Natural killer cell (primary cell): Measurements from ENCODE around the gene PTEN. TPM values are rescaled to one million over a fixed set of nuclear protein-coding genes. Genes with fewer than 3 reads are reported as not detected.
A peak's percentile ranks its signal among the peaks of the same experiment; 100 is the strongest.

Source experiments
- ATAC-seq, 3 donors: fragments of 150-1000 bp in 2 of 3; fragments of 200-7000 bp in 1 of 3; cut with Tn5 transposase; 1 replicate in 1 of 3; 2 replicates in 2 of 3; pipeline ENCODE4 v1.10.0; 2021; ENCODE audit warnings: mild to moderate bottlenecking in 2 of 3, moderate library complexity in 2 of 3
- DNase-seq, 2 donors: peaks; one replicate each; pipeline versions ENCODE4 v3.0.0 to v3.0.0-alpha.2; 2013 to 2021; ENCODE audit warnings: mixed read lengths in 1 of 2
- H3K27ac ChIP-seq: one replicate; pipeline ENCODE4 v1.5.1; 2013; ENCODE audit warnings: mild to moderate bottlenecking, low read length
- H3K27me3 ChIP-seq: one replicate; pipeline ENCODE4 v1.6.1; 2013; ENCODE audit warnings: low read length; ENCODE audit not compliant: control insufficient read depth, insufficient read depth
- H3K36me3 ChIP-seq: one replicate; pipeline ENCODE4 v1.6.1; 2013; ENCODE audit warnings: low read length; ENCODE audit not compliant: control insufficient read depth, insufficient read depth
- H3K4me1 ChIP-seq: one replicate; pipeline ENCODE4 v1.6.1; 2013; ENCODE audit warnings: low read length; ENCODE audit not compliant: control insufficient read depth, insufficient read depth
- H3K4me3 ChIP-seq: one replicate; pipeline ENCODE4 v1.5.1; 2013; ENCODE audit warnings: low read length
- H3K9me3 ChIP-seq: one replicate; pipeline ENCODE4 v1.6.1; 2013; ENCODE audit warnings: low read length; ENCODE audit not compliant: control insufficient read depth, insufficient read depth
- H3K27ac Mint-ChIP-seq, 2 donors: one replicate each; pipeline ENCODE4 v1.8.0; 2022; ENCODE audit warnings: mild to moderate bottlenecking in 2 of 2, mixed read lengths in 2 of 2, moderate library complexity in 1 of 2
- H3K27me3 Mint-ChIP-seq, 2 donors: one replicate each; pipeline ENCODE4 v1.8.0; 2022; ENCODE audit warnings: low read depth in 2 of 2, mixed read lengths in 2 of 2
- H3K36me3 Mint-ChIP-seq: one replicate; pipeline ENCODE4 v1.8.0; 2022; ENCODE audit warnings: mixed read lengths
- H3K4me1 Mint-ChIP-seq, 2 donors: one replicate each; pipeline ENCODE4 v1.8.0; 2022; ENCODE audit warnings: mixed read lengths in 2 of 2
- H3K4me3 Mint-ChIP-seq: one replicate; pipeline ENCODE4 v1.8.0; 2022; ENCODE audit warnings: mild to moderate bottlenecking, moderate library complexity, mixed read lengths
- H3K9me3 Mint-ChIP-seq, 2 donors: one replicate each; pipeline ENCODE4 v1.8.0; 2022; ENCODE audit warnings: mixed read lengths in 2 of 2
- WGBS: methylation state at CpG from one replicate; pipeline ENCODE4 v1.1.7; 2013; ENCODE audit warnings: missing lambda C conversion rate; ENCODE audit not compliant: insufficient coverage; 5-methylcytosine and 5-hydroxymethylcytosine counted together
- intact Hi-C: fragments of 100-400 bp; cut with micrococcal nuclease; formaldehyde crosslinking; loops from one replicate; pipeline ENCODE4 v1.14.2; 2022
- total RNA-seq, 4 donors: library from RNA; stranded (reverse); fragments of 120-200 nt in 1 of 4; gene quantifications; one replicate each; pipeline versions ENCODE4 v1.2.3 to v1.2.4, GENCODE V29; 2013 to 2022
- TF ChIP-seq, protein P1 (sequence below): fragments of 200-600 bp; IDR thresholded peaks from one replicate; pipeline ENCODE4 v1.8.0; 2022; ENCODE audit warnings: antibody characterized with exemption

PTEN gene
- total RNA-seq, 3 donors from 2014 or later (not counting 1 experiment from before 2014, with no cell fraction given), result 107 to 142 (median 121) TPM

DNA sequence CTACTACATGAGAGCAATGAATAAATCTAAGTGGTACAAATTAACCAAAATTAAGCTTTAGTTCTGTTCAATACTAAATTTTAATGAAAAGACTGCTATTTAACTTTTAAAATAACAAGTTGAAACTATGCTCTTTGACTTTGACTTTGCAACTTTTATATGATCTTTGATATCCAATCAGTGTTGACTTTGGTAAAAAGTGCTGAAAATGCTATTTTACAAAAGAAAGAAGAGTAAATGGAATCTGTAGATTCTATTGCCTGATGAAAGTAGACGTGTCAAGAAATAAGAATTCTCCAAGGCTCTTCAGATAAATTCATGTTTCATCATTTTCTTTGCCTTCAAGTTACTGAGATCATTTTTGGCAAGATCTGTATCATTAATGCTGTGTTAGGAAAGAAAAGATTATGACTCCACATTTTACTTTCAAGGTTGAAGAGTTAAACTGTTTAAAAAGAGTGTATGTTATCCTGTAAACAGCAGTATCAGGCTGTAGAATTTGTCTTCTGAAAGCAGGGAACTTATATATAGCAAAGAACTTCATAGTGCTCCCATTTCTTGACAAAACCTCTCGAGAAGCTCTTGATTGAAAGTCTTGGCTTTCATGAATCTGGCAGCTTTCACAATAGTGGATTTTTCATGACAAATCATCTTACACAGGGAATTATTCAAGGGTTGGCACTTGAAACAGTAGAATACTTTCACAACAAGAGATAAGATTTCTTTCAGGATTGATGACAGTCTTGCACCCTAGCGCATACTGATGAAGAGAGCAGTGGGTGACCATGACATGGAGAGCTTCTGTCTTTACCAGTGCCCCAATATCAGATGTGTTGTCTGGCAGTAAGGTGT is 72.1 kb downstream of the PTEN start:
- intact Hi-C loops, result no loop called here
- DNase-seq (no peak), ATAC-seq (no peak)
- Mint-ChIP-seq H3K4me3 (no peak overlapping the region), H3K27ac (peak overlapping the region in 1 of 2 donors; percentile 41), H3K4me1 (peaks cover 46 to 54% of the 10 kb centered on the region in 2 donors), H3K36me3 (peaks cover 14% of the 10 kb centered on the region), H3K27me3 (no peaks in the 10 kb centered on the region), H3K9me3 (no peaks in the 10 kb centered on the region)
- H3K9me3 ChIP-seq, result no peaks in the 10 kb centered on the region
- no peaks in the 10 kb centered on the region for H3K4me1 ChIP-seq
- H3K4me3 ChIP-seq, result no peak overlapping the region
- no peak overlapping the region for H3K27ac ChIP-seq
- TF ChIP-seq, protein P1, sequence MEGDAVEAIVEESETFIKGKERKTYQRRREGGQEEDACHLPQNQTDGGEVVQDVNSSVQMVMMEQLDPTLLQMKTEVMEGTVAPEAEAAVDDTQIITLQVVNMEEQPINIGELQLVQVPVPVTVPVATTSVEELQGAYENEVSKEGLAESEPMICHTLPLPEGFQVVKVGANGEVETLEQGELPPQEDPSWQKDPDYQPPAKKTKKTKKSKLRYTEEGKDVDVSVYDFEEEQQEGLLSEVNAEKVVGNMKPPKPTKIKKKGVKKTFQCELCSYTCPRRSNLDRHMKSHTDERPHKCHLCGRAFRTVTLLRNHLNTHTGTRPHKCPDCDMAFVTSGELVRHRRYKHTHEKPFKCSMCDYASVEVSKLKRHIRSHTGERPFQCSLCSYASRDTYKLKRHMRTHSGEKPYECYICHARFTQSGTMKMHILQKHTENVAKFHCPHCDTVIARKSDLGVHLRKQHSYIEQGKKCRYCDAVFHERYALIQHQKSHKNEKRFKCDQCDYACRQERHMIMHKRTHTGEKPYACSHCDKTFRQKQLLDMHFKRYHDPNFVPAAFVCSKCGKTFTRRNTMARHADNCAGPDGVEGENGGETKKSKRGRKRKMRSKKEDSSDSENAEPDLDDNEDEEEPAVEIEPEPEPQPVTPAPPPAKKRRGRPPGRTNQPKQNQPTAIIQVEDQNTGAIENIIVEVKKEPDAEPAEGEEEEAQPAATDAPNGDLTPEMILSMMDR, result no peak
- H3K36me3 ChIP-seq, result peaks cover 29% of the 10 kb centered on the region
- H3K27me3 ChIP-seq, result no peaks in the 10 kb centered on the region
- 93% methylated on average over 3 of the region's 3 CpGs for WGBS

DNA sequence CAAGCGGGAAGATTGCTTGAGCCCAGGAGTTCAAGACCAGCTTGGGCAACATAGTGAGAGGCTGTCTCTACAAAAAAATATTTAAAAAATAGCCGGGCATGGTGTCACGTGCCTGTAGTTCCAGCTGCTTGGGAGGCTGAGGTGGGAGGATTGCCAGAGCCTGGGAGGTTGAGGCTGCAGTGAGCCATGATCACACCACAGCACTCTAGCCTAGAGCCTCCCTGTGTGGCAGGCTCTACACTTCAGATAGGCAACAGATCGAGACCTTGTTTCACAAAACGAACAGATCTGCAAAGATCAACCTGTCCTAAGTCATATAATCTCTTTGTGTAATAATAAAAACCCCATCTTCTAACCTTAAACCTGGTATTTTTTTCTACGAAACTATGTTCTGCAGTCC is 76.8 kb downstream of the PTEN start:
- Histone ChIP-seq H3K27ac (no peak overlapping the region), H3K9me3 (no peaks in the 10 kb centered on the region), H3K4me3 (no peak overlapping the region), H3K36me3 (peaks cover 33% of the 10 kb centered on the region), H3K27me3 (no peaks in the 10 kb centered on the region), H3K4me1 (no peaks in the 10 kb centered on the region)
- TF ChIP-seq, protein P1, result no peak
- WGBS, result 100% methylated on average over 5 of the region's 6 CpGs
- H3K27me3 Mint-ChIP-seq, result no peaks in the 10 kb centered on the region
- H3K9me3 Mint-ChIP-seq, result no peaks in the 10 kb centered on the region
- peaks cover 42 to 45% of the 10 kb centered on the region in 2 donors for H3K4me1 Mint-ChIP-seq
- intact Hi-C loops, result no loop called here
- H3K4me3 Mint-ChIP-seq, result no peak overlapping the region
- no peak for DNase-seq
- ATAC-seq, result no peak
- peaks cover 14% of the 10 kb centered on the region for H3K36me3 Mint-ChIP-seq
- H3K27ac Mint-ChIP-seq, result no peak overlapping the region

DNA sequence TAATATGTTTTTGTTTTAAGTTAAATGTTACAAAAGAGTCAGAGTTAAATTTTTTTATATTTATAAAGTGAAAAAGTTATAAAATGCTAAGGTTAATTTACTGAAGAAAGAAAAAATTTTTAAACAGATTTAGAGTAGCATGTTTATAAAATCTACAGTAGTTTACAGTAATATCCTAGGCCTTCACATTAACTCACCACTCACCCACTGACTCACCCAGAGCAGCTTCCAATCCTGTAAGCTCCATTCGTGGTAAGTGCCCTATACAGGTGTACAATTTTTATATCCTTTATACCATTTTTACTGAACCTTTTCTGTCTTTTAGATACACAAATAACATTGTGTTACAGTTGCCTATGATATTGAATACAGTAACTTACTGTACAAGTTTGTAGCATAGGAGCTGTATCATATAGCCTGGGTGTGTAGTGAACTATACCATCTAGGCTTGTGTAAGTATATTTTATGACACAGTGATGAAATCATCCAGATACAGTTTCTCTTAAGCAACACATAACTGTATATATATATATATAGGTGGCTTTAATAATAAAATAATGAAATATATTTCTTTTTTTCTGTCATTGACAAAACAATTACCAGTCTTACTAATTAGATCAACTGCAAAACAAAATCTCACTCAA is 79.6 kb downstream of the PTEN start:
- ATAC-seq, result no peak
- H3K4me3 ChIP-seq, result no peak overlapping the region
- H3K36me3 Mint-ChIP-seq, result no peaks in the 10 kb centered on the region
- H3K4me1 Mint-ChIP-seq, result peaks cover 28 to 34% of the 10 kb centered on the region in 2 donors
- H3K27me3 Mint-ChIP-seq, result no peaks in the 10 kb centered on the region
- H3K4me1 ChIP-seq, result no peaks in the 10 kb centered on the region
- H3K9me3 Mint-ChIP-seq, result no peaks in the 10 kb centered on the region
- WGBS, result 100% methylated on average over 1 of the region's 1 CpG
- H3K4me3 Mint-ChIP-seq, result no peak overlapping the region
- H3K27ac ChIP-seq, result no peak overlapping the region
- no peaks in the 10 kb centered on the region for H3K27me3 ChIP-seq
- peak overlapping the region in 1 of 2 donors; percentile 24 for H3K27ac Mint-ChIP-seq
- intact Hi-C loops, result no loop called here
- DNase-seq, result no peak
- H3K9me3 ChIP-seq, result no peaks in the 10 kb centered on the region
- TF ChIP-seq, protein P1, result no peak
- peaks cover 22% of the 10 kb centered on the region for H3K36me3 ChIP-seq
